Natural killer cell (primary cell): Measurements from ENCODE around the gene NUP214. TPM values are rescaled to one million over a fixed set of nuclear protein-coding genes. Genes with fewer than 3 reads are reported as not detected.

ENCODE experiments used
- ATAC-seq, 3 donors: fragments of 150-1000 bp in 2 of 3; fragments of 200-7000 bp in 1 of 3; cut with Tn5 transposase; 1 replicate in 1 of 3; 2 replicates in 2 of 3; pipeline ENCODE4 v1.10.0; 2021; ENCODE audit warnings: mild to moderate bottlenecking in 2 of 3, moderate library complexity in 2 of 3
- DNase-seq, 2 donors: peaks; one replicate each; pipeline versions ENCODE4 v3.0.0 to v3.0.0-alpha.2; 2013 to 2021; ENCODE audit warnings: mixed read lengths in 1 of 2
- H3K27ac ChIP-seq: one replicate; pipeline ENCODE4 v1.5.1; 2013; ENCODE audit warnings: mild to moderate bottlenecking, low read length
- H3K27me3 ChIP-seq: one replicate; pipeline ENCODE4 v1.6.1; 2013; ENCODE audit warnings: low read length; ENCODE audit not compliant: control insufficient read depth, insufficient read depth
- H3K36me3 ChIP-seq: one replicate; pipeline ENCODE4 v1.6.1; 2013; ENCODE audit warnings: low read length; ENCODE audit not compliant: control insufficient read depth, insufficient read depth
- H3K4me1 ChIP-seq: one replicate; pipeline ENCODE4 v1.6.1; 2013; ENCODE audit warnings: low read length; ENCODE audit not compliant: control insufficient read depth, insufficient read depth
- H3K4me3 ChIP-seq: one replicate; pipeline ENCODE4 v1.5.1; 2013; ENCODE audit warnings: low read length
- H3K9me3 ChIP-seq: one replicate; pipeline ENCODE4 v1.6.1; 2013; ENCODE audit warnings: low read length; ENCODE audit not compliant: control insufficient read depth, insufficient read depth
- H3K27ac Mint-ChIP-seq, 2 donors: one replicate each; pipeline ENCODE4 v1.8.0; 2022; ENCODE audit warnings: mild to moderate bottlenecking in 2 of 2, mixed read lengths in 2 of 2, moderate library complexity in 1 of 2
- H3K27me3 Mint-ChIP-seq, 2 donors: one replicate each; pipeline ENCODE4 v1.8.0; 2022; ENCODE audit warnings: low read depth in 2 of 2, mixed read lengths in 2 of 2
- H3K36me3 Mint-ChIP-seq: one replicate; pipeline ENCODE4 v1.8.0; 2022; ENCODE audit warnings: mixed read lengths
- H3K4me1 Mint-ChIP-seq, 2 donors: one replicate each; pipeline ENCODE4 v1.8.0; 2022; ENCODE audit warnings: mixed read lengths in 2 of 2
- H3K4me3 Mint-ChIP-seq: one replicate; pipeline ENCODE4 v1.8.0; 2022; ENCODE audit warnings: mild to moderate bottlenecking, moderate library complexity, mixed read lengths
- H3K9me3 Mint-ChIP-seq, 2 donors: one replicate each; pipeline ENCODE4 v1.8.0; 2022; ENCODE audit warnings: mixed read lengths in 2 of 2
- WGBS: methylation state at CpG from one replicate; pipeline ENCODE4 v1.1.7; 2013; ENCODE audit warnings: missing lambda C conversion rate; ENCODE audit not compliant: insufficient coverage; 5-methylcytosine and 5-hydroxymethylcytosine counted together
- intact Hi-C: fragments of 100-400 bp; cut with micrococcal nuclease; formaldehyde crosslinking; loops from one replicate; pipeline ENCODE4 v1.14.2; 2022
- total RNA-seq, 4 donors: library from RNA; stranded (reverse); fragments of 120-200 nt in 1 of 4; gene quantifications; one replicate each; pipeline versions ENCODE4 v1.2.3 to v1.2.4, GENCODE V29; 2013 to 2022
- TF ChIP-seq, protein P1 (sequence below): fragments of 200-600 bp; IDR thresholded peaks from one replicate; pipeline ENCODE4 v1.8.0; 2022; ENCODE audit warnings: antibody characterized with exemption

Gene NUP214
- total RNA-seq, 3 donors from 2014 or later (not counting 1 experiment from before 2014, with no cell fraction given) = 125 to 133 (median 132) TPM

- TF ChIP-seq, protein P1, sequence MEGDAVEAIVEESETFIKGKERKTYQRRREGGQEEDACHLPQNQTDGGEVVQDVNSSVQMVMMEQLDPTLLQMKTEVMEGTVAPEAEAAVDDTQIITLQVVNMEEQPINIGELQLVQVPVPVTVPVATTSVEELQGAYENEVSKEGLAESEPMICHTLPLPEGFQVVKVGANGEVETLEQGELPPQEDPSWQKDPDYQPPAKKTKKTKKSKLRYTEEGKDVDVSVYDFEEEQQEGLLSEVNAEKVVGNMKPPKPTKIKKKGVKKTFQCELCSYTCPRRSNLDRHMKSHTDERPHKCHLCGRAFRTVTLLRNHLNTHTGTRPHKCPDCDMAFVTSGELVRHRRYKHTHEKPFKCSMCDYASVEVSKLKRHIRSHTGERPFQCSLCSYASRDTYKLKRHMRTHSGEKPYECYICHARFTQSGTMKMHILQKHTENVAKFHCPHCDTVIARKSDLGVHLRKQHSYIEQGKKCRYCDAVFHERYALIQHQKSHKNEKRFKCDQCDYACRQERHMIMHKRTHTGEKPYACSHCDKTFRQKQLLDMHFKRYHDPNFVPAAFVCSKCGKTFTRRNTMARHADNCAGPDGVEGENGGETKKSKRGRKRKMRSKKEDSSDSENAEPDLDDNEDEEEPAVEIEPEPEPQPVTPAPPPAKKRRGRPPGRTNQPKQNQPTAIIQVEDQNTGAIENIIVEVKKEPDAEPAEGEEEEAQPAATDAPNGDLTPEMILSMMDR = no peak
- intact Hi-C loops = no loop called here
- Mint-ChIP-seq H3K9me3 (no peaks in the 10 kb centered on the region), H3K4me3 (no peak overlapping the region), H3K4me1 (no peaks in the 10 kb centered on the region), H3K27ac (no peak overlapping the region), H3K36me3 (no peaks in the 10 kb centered on the region), H3K27me3 (peaks cover 2 to 14% of the 10 kb centered on the region in 2 donors)
- no peak for ATAC-seq
- DNase-seq = no peak
- no peaks in the 10 kb centered on the region for H3K9me3 ChIP-seq
- no peak overlapping the region for H3K4me3 ChIP-seq
- no peaks in the 10 kb centered on the region for H3K36me3 ChIP-seq
- H3K27me3 ChIP-seq = peaks cover 5% of the 10 kb centered on the region
- WGBS = 83% methylated on average over 13 of the region's 13 CpGs
- no peak overlapping the region for H3K27ac ChIP-seq
- no peaks in the 10 kb centered on the region for H3K4me1 ChIP-seq
Measured at GRCh38 chr9:131090025-131090787, 35.2 kb upstream of the NUP214 start.

DNA sequence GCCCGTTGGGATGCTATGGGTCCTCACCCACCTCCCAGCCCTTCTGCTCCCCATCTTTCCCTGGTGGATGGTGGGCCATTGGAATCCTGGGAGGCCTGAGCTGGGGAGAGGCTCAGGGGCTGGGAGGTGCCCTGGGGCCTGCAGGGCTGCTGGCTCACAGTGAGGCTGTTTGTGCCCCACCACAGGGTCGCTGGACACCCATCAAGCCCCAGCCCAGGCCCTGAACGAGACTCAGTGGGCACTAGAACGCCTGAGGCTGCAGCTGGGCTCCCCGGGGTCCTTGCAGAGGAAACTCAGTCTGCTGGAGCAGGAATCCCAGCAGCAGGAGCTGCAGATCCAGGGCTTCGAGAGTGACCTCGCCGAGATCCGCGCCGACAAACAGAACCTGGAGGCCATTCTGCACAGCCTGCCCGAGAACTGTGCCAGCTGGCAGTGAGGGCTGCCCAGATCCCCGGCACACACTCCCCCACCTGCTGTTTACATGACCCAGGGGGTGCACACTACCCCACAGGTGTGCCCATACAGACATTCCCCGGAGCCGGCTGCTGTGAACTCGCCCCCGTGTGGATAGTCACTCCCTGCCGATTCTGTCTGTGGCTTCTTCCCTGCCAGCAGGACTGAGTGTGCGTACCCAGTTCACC is 33.9 kb upstream of the NUP214 start:
- Histone ChIP-seq H3K4me3 (no peak overlapping the region), H3K27me3 (peaks cover 9% of the 10 kb centered on the region), H3K4me1 (no peaks in the 10 kb centered on the region), H3K27ac (no peak overlapping the region), H3K36me3 (no peaks in the 10 kb centered on the region), H3K9me3 (no peaks in the 10 kb centered on the region)
- no peak overlapping the region for H3K27ac Mint-ChIP-seq
- DNase-seq (no peak), ATAC-seq (no peak)
- no peaks in the 10 kb centered on the region for H3K36me3 Mint-ChIP-seq
- peaks cover 7 to 20% of the 10 kb centered on the region in 2 donors for H3K27me3 Mint-ChIP-seq
- no peaks in the 10 kb centered on the region for H3K4me1 Mint-ChIP-seq
- H3K9me3 Mint-ChIP-seq = no peaks in the 10 kb centered on the region
- 87% methylated on average over 19 of the region's 19 CpGs for WGBS
- intact Hi-C loops = no loop called here
- TF ChIP-seq, protein P1 = no peak
- no peak overlapping the region for H3K4me3 Mint-ChIP-seq

GRCh38 chr9:131092030-131092429 is 33.4 kb upstream of the NUP214 start:
- Histone ChIP-seq H3K27ac (no peak overlapping the region), H3K4me1 (peaks cover 2% of the 10 kb centered on the region), H3K27me3 (peaks cover 9% of the 10 kb centered on the region), H3K9me3 (no peaks in the 10 kb centered on the region), H3K36me3 (no peaks in the 10 kb centered on the region), H3K4me3 (no peak overlapping the region)
- no peak overlapping the region for H3K27ac Mint-ChIP-seq
- ATAC-seq (no peak), DNase-seq (no peak)
- intact Hi-C loops = no loop called here
- TF ChIP-seq, protein P1 = no peak
- H3K4me1 Mint-ChIP-seq = no peaks in the 10 kb centered on the region
- no peak overlapping the region for H3K4me3 Mint-ChIP-seq
- no peaks in the 10 kb centered on the region for H3K36me3 Mint-ChIP-seq
- WGBS = 83% methylated on average over 6 of the region's 6 CpGs
- H3K9me3 Mint-ChIP-seq = no peaks in the 10 kb centered on the region
- peaks cover 8 to 22% of the 10 kb centered on the region in 2 donors for H3K27me3 Mint-ChIP-seq
